Globus pallidus (tissue), 1 donor: Measurements from ENCODE around the gene PBX1.

Experiments
- DNase-seq: peaks from one replicate; pipeline ENCODE4 v3.0.0-alpha.2; 2015; ENCODE audit warnings: low spot score

The PBX1 gene

DNA sequence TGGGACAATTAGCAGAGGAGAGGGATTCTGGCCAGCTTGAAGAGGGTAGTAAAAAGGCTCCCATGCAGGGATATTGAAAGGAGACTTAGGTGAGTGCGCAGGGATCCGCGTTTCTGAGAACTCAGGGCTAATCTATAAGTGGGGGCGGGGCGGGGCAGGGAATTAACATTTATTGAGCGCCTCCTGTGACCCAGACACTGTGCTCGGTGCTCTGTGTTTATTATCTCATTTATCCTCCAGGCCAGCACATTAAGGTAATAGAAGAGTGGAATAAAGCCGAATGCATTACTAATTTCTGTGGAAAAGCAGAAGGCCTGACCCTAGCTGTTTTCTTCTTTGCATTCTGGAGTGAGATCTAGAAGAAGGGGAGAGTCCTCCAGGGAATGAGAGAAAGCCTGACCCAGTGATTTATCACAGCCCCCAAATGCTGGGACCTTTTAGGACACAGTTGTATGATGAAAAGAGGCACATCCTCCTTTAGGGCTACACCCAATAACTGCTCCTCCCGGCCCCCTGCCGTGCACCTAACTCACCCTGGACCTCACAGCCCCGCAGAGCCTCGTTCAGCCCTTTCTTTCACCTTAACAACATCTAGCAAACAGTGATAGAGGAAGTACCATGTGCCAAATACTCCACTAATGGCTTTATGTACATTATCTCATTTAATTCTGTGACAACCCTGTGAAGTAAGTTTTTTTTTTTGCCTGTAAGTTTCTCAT is 317.6 kb downstream of the PBX1 start:
- DNase-seq = no peak

GRCh38 chr1:164880199-164880598 is 321.2 kb downstream of the PBX1 start:
- DNase-seq = no peak

DNA sequence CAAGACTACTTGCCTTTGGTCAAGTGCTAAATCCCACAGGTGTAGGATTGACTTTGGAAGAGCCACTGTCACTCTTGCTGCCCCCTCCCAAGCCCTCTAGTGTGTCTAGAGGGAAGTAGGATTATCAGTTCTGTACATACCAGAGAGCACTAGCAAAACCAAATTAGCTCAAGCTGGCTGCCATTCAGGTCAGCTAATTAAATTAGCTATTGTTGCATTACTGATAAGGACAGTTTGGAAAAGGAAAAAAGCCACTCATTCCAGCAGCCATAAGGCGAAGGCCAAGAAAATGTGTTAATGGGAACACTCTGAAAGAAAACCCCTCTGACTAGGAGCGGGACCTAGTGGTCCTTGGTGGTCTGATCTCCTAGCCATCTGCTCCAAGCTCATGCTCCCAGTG is 321.7 kb downstream of the PBX1 start:
- no peak for DNase-seq

DNA sequence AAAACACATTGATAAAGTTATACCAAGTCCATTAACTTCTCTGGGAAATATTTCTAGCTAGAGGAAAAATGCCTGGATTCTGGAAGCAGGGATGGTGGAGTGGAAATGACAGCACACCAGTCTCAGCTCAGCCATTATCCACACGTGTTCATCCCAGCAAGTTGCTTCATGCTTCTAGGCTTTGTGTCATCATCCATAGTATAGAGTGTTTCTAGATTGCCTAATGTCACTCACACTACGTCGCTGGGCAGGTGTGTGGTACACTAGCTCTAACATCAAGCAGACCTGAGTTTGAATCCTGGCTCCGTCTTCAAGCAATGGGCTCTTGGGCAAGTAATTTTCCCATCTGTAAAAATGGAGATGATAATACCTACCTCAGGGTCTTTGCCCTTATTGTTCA is 326.3 kb downstream of the PBX1 start:
- DNase-seq = no peak

- no peak for DNase-seq
Measured at GRCh38 chr1:164886101-164886500, 327.1 kb downstream of the PBX1 start.

GRCh38 chr1:164891615-164892014 is 332.6 kb downstream of the PBX1 start:
- no peak for DNase-seq

DNA sequence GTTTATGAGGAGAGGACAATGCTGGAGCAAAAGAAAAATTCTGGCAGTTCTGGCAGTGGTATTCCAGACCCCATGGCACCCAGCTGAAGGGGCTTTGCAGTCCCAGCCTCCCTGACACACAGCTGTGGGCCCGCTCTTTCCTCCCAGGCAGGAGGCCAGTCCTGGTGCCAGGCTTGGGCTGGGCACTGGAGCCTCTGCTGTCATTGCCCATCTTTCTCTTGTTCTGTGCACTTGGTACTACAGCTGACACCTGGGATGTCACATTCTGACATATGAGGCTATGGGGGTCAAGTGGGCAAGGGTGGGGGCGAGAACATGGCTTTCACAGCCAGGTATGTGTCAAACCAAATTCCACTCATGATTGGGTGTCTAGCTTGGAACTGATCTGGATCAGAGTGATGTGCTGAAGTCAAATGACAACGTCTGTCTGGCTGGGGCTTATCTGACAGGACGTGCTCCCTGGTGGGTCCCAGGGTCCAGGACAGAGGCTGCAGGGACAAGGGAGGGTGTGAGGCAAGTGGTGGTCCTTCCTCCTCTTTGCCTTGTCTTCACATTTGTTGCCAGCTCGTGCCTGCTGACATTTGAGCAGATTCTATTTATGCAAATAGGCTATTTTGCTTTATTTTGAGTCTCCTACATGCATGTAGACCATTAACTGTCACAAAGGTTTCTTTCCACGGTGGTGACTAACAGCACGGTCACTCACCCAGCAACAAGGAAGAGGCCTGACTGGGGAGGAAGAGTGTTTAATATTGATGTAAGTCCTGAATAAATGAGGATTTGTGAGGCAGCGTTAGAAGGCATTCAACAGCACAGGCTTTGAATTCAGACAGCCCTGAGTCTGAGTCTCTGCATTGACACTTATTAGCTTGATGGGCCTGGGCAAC is 336.3 kb downstream of the PBX1 start:
- DNase-seq = no peak

GRCh38 chr1:164901031-164901430 is 342.0 kb downstream of the PBX1 start:
- DNase-seq = no peak
